CD4-positive, alpha-beta T cell treated with Interleukin-6 at 100 ng/mL for 8 hours (primary cell): ENCODE data around the gene CTIF.
A peak's percentile ranks its signal among the peaks of the same experiment; 100 is the strongest.

ENCODE experiments used
- DNase-seq: peaks from one replicate; pipeline ENCODE4 v3.0.0-alpha.2; 2020; ENCODE audit warnings: mixed read lengths, low spot score

CTIF gene

DNA sequence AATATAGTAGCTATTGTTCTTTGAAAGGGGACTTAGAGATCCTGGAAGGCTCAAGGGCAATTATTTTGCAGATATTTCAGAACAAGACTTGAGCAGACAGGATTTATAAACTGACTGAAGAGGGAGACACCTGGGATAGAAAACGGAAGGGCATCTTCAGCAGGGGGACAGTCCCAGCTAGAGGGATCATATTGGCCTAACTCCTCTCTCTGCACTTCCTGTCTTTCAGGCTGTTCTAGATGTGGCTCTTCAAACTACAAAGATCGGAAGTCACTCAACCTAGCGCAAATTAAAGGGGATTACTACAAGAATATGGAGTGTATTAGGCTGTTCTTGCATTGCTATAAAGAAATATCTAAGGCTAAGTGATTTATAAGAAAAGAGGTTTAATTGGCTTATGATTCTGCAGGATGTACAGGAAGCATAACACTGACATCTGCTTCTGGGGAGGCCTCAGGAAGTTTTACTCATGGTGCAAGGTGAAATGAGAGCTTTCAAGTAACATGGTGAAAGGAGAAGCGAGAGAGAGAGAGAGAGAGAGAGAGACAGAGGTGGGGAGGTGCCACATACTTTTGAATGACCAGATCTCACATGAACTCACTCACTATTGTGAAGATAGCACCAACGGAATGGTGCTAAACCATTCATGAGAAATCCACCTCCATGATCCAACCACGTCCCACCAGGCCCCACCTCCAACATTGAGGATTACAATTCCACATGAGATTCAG lies 5.3 kb upstream of the CTIF start:
- DNase-seq = no peak

GRCh38 chr18:48534364-48534763 lies 4.5 kb upstream of the CTIF start:
- DNase-seq = no peak

DNA sequence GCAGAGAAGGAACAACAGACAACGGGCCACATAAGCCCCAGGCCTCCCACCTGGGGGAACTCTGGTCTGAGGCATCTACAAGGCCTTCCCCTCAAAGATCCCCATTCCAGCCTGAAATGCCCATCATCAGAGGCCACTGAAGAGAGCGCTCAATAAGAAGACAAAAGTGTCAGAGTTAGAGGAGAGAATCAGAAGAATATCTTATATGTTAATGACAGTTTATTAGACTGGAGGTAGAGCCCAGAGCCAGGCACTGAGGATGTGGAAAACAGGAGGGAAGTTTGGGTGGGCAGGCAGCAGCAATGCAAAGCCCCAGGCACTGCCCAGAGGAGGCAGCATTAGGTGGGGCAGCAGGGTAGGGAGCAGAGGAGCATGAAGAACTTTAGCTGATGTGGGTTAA lies 2.9 kb upstream of the CTIF start:
- no peak for DNase-seq

- DNase-seq = no peak
Observed at GRCh38 chr18:48536516-48536915, 2.3 kb upstream of the CTIF start.

- DNase-seq = peak; percentile 12
Observed at GRCh38 chr18:48539406-48540250, 797 bp downstream of the CTIF start.

DNA sequence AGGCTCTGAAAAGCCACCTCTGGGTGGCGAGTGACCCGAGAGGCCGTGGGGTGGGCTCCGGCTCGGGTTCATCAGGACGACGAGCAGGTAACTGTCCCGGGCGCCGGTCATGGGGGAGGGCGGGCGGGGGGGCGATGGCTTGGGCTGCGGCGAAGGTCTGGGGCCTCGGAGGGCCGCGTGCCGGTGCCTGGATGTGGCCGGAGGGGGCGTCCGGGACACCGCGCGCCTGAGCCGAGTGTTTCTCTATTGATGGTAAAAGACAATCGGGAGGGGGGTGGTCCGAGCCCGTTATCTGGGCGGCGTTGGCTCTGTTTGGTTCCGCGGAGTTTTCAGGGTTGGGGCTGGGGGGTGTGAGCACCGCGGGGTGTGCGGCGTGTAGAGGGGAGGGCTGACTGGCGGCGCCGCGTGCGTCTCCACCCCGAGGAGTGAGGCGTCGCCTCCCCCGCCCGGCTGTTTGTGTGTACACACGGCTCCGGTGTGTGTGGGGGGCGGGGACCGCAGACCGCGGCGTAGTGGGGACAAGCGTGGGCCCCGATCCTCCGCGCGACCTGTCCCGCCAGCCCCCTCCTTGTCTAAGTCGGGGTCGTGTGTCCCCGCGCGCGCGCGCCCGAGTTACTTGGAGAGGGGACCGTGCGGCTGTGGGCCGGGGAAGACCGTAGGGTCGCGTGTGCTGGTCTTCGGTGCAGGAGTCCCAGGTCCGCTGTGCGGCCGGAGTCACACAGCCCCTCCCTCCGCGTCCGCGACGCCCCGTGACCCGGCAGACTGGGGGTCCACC lies 1.6 kb downstream of the CTIF start:
- peak; percentile 14 for DNase-seq

DNA sequence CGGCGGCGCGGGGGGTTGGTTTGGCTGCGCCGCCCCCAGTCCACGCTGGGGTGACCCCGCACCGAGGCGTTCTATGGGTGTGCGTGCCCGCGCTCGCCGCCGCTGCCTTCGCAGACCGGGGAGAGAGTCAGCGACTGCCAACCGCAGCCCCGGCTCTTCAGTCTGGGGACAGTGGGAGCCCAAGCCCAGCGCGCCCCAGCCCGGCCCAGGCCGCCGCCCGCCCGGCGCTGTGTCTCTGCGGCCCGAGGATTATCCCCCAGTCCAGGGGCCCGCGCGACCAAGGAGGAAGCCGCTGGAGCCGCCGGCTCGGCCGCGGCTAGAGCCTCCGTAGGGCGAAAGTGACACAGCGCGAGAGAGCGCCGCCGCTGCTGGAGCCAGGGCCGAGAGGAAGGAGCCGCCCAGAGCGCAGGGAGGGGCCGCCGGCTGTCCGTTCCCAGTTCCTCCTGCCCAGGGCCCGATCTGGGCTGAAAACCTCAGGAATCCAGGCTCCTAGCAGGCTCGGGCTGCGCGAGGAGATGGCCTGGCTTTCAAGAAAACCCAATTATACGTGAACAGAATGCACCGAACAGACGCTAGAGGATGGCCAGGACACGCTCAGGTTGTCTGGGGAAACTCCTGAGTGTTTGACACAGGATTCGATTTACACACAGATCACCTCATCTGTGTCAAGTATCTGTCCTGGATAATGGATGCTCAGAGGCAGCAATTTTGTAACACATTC lies 2.4 kb downstream of the CTIF start:
- no peak for DNase-seq

DNA sequence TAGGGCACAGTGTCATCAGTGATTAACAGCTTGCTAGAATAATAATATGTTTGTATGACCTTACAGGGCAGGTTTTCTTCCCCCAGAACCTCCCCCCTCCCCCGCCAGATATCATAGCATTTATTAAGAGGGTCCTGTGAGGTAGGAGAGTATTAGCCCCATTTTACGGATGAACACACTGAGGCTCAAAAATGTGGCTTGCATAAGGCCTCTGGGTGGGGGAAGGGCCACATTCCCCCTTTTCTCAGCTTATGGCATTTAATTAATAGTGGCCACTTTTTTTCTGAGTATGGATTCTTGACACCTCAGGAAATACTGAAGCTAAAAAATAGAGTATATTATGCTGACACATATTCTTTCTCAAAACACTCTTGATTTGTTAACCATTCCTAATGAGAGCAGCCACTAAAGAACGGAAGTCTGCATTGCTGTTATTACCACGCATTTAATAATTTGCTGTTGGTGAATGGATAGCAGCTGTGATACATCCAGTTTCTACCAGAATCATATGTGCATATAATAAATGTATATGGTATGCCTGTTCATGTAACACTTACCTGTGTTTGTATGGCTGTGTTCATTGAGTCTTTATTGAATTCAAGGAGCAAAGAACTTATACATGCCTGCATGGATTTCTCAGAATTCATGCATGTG lies 3.0 kb downstream of the CTIF start:
- no peak for DNase-seq

DNA sequence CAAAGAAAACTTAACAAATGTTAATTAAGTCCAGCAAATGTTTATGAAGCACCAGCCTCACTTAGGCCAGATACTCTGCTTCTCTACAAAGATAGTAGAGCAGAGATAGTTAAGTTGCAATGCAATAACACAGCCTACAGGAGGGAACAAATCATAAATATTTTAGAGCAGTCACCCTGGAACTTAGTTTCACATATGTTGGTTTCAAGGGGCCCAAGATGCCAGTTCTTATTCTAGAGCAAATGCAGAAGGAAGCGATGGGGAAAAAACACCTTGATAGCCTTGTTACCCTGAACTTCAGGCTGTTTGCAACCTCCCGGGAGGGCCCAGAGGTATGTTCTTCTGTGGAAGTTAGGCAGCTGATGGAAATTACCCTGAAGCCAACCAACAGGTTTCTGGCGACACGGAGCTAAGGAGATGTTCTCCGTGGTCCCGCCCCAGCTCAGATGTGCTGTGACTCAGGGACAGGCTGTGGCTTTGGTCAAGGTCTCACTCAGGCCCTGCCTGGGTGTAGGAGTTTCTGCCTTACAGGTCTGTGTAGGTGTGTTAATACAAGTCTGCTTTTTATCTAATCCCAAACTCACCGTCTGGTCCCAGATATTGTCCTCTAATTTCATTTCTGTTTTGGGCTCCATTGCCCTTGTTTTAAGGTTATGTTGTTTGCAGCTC lies 3.8 kb downstream of the CTIF start:
- DNase-seq = no peak

DNA sequence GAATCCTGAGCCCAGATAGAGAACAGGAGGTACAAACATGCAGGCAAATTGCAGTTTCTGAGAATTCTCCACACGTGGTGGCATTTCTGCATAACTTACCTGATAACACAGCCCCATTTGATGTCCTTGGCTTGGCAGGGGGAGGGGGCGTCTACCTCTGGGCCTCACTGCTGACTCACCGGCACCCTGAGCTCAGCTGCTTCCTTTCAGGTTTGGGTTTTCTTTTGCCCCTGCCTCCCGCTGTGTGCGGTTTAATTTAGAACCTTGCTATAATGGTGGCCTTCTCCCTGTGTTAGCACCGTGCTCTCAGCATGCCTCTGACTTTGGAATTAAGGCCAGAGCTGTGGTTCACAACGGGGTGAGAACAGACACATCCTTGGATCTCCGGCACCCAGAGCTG lies 4.4 kb downstream of the CTIF start:
- no peak for DNase-seq

- no peak for DNase-seq
Observed at GRCh38 chr18:48544116-48544515, 5.3 kb downstream of the CTIF start.

DNA sequence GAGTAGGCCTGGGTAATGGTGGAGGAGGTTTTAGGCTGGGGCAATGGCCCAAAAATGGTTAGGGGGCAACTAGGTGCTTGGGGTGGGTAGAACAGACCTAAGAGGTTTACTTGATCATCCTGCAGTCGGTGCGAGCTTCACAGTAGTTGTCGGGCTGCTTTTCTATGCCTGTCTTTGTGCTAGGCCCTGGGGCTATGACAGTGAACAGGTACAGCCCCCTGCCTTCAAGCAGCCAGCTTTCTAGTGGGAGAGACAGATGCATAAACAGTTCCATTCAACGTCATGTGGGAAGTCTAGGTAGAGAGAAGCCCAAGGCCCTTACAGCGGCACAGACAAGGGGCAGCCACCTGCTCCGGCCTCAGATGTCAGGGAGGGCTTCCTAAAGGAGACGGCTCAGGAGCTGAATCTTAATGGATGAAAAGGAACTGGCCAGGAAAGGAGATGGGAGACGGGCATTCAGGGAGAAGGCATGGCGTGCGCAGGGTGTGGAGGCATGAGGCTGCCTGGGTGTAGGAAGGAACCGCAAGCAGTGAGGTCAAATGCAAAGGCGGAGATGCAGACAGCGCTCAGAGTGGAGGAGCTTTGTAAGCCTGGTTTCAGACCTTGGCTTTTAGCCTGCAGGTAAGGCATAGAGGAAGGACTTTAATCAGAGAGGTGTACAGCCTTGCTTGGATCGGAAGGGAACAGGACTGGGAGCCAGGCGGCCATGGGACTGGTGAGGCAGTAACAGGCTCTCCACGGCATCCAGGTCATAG lies 6.0 kb downstream of the CTIF start:
- no peak for DNase-seq

- DNase-seq = no peak
Observed at GRCh38 chr18:48545757-48546321, 7.0 kb downstream of the CTIF start.

GRCh38 chr18:48546396-48546795 lies 7.6 kb downstream of the CTIF start:
- no peak for DNase-seq

GRCh38 chr18:48547531-48547981 lies 8.7 kb downstream of the CTIF start:
- no peak for DNase-seq

DNA sequence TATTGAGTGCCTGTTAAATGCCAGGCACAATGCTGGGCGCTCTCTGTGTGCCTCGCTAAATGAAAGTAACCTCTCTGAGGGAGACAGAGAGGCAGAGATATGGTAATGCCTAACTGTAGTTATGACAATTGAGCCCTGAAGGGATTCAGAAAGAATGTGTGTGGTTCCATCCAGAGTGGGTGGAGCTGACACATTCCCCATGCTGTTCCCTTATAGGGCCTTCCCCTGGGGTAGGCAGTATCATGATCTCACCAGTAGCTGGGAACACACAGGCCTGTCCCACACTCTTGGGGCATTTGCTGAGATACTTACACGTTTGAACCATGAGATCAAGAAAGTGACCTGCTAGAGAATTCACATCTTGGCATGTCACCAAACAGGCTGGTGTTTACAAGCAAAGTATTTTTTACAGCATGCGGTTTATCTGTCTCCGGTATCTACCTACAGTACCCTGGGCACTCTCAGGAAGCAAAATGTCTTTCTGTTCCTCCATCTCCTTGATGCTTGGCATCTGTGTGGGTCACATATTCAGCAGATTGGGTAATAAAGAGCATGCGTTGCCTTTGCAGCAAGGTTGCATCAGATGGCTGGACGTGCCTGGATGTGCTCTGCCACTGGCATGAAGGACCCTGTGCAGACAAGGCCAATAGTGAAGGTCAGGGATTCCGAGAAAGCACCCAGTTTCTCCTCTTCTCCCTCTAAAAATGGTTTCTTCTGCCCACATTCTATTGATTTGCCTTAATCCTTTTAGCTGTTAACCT lies 9.4 kb downstream of the CTIF start:
- DNase-seq = no peak

DNA sequence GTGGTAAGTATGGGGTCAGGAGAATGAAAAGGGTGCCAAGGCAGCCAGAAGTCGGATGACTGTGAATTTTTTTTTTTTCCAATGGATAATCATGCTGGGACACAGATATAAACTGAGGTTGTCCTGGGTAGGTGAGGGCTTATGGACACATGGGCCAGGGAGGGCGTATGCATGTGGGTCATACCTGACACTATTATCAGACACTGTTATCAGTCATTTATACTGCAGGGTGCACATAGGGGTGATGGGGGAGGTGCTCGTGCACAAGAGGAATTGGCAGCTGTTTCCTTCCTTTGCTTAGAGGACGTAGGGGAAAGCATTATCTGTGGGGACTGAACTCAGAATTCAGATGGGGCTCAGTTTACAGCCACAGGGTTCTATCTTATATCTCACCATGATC lies 10.1 kb downstream of the CTIF start:
- DNase-seq = no peak

- DNase-seq = no peak
Observed at GRCh38 chr18:48550101-48550729, 11.4 kb downstream of the CTIF start.

DNA sequence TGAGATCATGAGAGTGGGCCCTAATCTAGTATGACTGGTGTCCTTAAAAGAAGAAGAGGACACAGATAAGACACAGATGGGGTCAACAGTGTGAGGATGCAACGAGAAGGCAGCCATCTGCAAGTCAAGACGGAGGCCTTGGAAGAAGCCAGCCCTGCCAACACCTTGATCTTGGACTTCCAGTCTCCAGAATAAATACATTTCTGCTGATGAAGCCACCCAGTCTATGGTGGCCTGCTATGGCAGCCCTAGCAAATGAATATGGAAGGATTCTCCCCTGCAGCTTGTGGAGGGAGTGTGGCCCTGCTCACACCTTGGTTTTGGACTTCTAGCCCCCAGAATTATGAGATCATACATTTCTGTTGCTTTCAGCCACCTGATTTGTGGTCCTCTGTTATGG lies 12.3 kb downstream of the CTIF start:
- DNase-seq = no peak
